Motor neuron (in vitro differentiated cells): ENCODE results near the gene TBXAS1. TPM values are rescaled to one million over a fixed set of nuclear protein-coding genes. Genes with fewer than 3 reads are reported as not detected.

Experiments
- ATAC-seq, 8 experiments: fragments of 200-7000 bp; cut with Tn5 transposase; replicated peaks in 6 of 8; 2 replicates each; pipeline ENCODE4 v1.8.0; 2021; ENCODE audit warnings: mild to moderate bottlenecking in 8 of 8, moderate library complexity in 8 of 8
- H3K27ac ChIP-seq, 2 donors: fragments of 250-450 bp; sonication (Bioruptor Pico); 2 replicates each; pipeline ENCODE4 v1.9.0; 2021; ENCODE audit warnings: antibody characterized with exemption in 2 of 2, mild to moderate bottlenecking in 2 of 2, moderate library complexity in 1 of 2
- H3K4me1 ChIP-seq, 2 donors: fragments of 250-450 bp; sonication (Bioruptor Pico); replicated peaks in 1 of 2; 2 replicates each; pipeline ENCODE4 v1.6.1; 2021; ENCODE audit warnings: antibody characterized with exemption in 2 of 2, mild to moderate bottlenecking in 2 of 2, moderate library complexity in 1 of 2
- H3K4me3 ChIP-seq, 5 donors: fragments of 250-450 bp; sonication (Bioruptor Pico); 2 replicates each; pipeline ENCODE4 v1.9.0; 2021; ENCODE audit warnings: antibody characterized with exemption in 5 of 5, mild to moderate bottlenecking in 5 of 5, moderate library complexity in 4 of 5
- WGBS, 10 experiments: fragments of 450-650 bp; shearing (Covaris generic); methylation state at CpG; one replicate each; pipeline ENCODE4 v1.0.0; 2022; 5-methylcytosine and 5-hydroxymethylcytosine counted together
- in situ Hi-C, 9 experiments: fragments of 400-800 bp; cut with MboI; loops; one replicate each; pipeline ENCODE4 v1.15.0; 2021; ENCODE audit warnings: low sequenced_read_pairs in 9 of 9, low pct_unique_long_range_greater_than_20kb in 2 of 9; ENCODE audit not compliant: unreplicated experiment in 9 of 9
- total RNA-seq, 8 experiments: library from RNA; unstranded; fragments of 300-600 nt; gene quantifications; 2 replicates each; pipeline versions ENCODE4 v1.2.3 to v1.2.4, GENCODE V29; 2022

The TBXAS1 gene
- total RNA-seq, 8 experiments from 2014 or later = 0.31 to 2.5 (median 0.46) TPM

GRCh38 chr7:139942636-139943035, 113.6 kb downstream of the TBXAS1 start:
- no peak for ATAC-seq
- Histone ChIP-seq H3K4me3 (no peak overlapping the region), H3K4me1 (peaks cover 9 to 17% of the 10 kb centered on the region in 2 donors), H3K27ac (no peak overlapping the region)
- in situ Hi-C loops = no loop called here
- 0 to 100% (median 59%) methylated on average over 1 to 6 of the region's 6 CpGs; no CpG with 5 or more reads in 2 of the 10 experiments for WGBS, 10 experiments

DNA sequence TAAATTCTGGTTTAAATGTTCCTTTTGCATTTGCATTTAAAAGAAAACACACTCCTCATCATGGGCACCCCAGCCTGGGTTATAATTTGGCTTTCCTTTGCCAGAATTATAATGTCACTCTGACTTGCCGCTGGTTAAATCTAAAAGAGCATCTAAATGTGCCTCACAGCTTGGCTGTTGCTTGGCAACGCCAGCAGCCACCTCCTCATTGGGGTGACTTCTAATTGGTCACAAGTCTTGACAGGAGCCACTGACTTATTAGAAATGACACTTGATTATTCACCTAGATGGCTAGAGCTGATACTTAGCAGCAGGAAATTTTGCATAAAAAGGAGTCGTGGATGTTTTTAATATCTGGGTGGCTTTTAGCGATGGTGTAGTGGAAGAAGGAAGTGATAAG, 114.3 kb downstream of the TBXAS1 start:
- Histone ChIP-seq H3K4me3 (no peak overlapping the region), H3K27ac (no peak overlapping the region), H3K4me1 (peaks cover 9 to 19% of the 10 kb centered on the region in 2 donors)
- in situ Hi-C loops = no loop called here
- peak in 5 of 8 experiments; percentile 62 to 95 (median 75) for ATAC-seq
- whole genome bisulfite sequencing, 10 experiments = 40 to 100% (median 60%) methylated on average over 1 to 4 of the region's 4 CpGs

GRCh38 chr7:139944248-139944647, 115.2 kb downstream of the TBXAS1 start:
- Histone ChIP-seq H3K4me1 (peaks cover 13 to 25% of the 10 kb centered on the region in 2 donors), H3K27ac (no peak overlapping the region), H3K4me3 (no peak overlapping the region)
- WGBS, 10 experiments = 39 to 100% (median 81%) methylated on average over 1 to 3 of the region's 3 CpGs; no CpG with 5 or more reads in 2 of the 10 experiments
- in situ Hi-C loops = no loop called here
- no peak for ATAC-seq

- Histone ChIP-seq H3K27ac (no peak overlapping the region), H3K4me1 (peaks cover 13 to 29% of the 10 kb centered on the region in 2 donors), H3K4me3 (no peak overlapping the region)
- peak in 2 of 8 experiments; percentile 66 to 70 for ATAC-seq
- in situ Hi-C loops = no loop called here
- 0 to 75% (median 43%) methylated on average over 1 to 2 of the region's 2 CpGs; no CpG with 5 or more reads in 1 of the 10 experiments for WGBS, 10 experiments
These were observed 117.5 kb downstream of the TBXAS1 start for GRCh38 chr7:139946533-139946932.

- Histone ChIP-seq H3K4me3 (no peak overlapping the region), H3K4me1 (peaks cover 13 to 29% of the 10 kb centered on the region in 2 donors), H3K27ac (no peak overlapping the region)
- ATAC-seq = no peak
- in situ Hi-C loops = no loop called here
- 52 to 88% (median 70%) methylated on average over 1 to 3 of the region's 3 CpGs; no CpG with 5 or more reads in 1 of the 10 experiments for WGBS, 10 experiments
These were observed 118.0 kb downstream of the TBXAS1 start for GRCh38 chr7:139947021-139947420.

- H3K4me3 ChIP-seq = no peak overlapping the region
- 0 to 93% (median 80%) methylated on average over 1 to 2 of the region's 2 CpGs; no CpG with 5 or more reads in 5 of the 10 experiments for WGBS, 10 experiments
- no peak overlapping the region for H3K27ac ChIP-seq
- H3K4me1 ChIP-seq = peaks cover 12 to 30% of the 10 kb centered on the region in 2 donors
- in situ Hi-C loops = no loop called here
- ATAC-seq = no peak
These were observed 119.1 kb downstream of the TBXAS1 start for GRCh38 chr7:139948167-139948566.

- in situ Hi-C loops = no loop called here
- 40 to 76% (median 64%) methylated on average over 4 to 10 of the region's 10 CpGs for WGBS, 10 experiments
- H3K4me1 ChIP-seq = peaks cover 6 to 30% of the 10 kb centered on the region in 2 donors
- no peak overlapping the region for H3K4me3 ChIP-seq
- ATAC-seq = peak in 5 of 8 experiments; percentile 65 to 85 (median 72)
- H3K27ac ChIP-seq = no peak overlapping the region
These were observed 119.7 kb downstream of the TBXAS1 start for GRCh38 chr7:139948587-139949335.

GRCh38 chr7:139949629-139950028, 120.6 kb downstream of the TBXAS1 start:
- no peak overlapping the region for H3K27ac ChIP-seq
- 65 to 100% (median 88%) methylated on average over 1 to 2 of the region's 3 CpGs; no CpG with 5 or more reads in 2 of the 10 experiments for WGBS, 10 experiments
- peak in 1 of 8 experiments; percentile 10 for ATAC-seq
- peaks cover 4 to 31% of the 10 kb centered on the region in 2 donors for H3K4me1 ChIP-seq
- H3K4me3 ChIP-seq = no peak overlapping the region
- in situ Hi-C loops = no loop called here

DNA sequence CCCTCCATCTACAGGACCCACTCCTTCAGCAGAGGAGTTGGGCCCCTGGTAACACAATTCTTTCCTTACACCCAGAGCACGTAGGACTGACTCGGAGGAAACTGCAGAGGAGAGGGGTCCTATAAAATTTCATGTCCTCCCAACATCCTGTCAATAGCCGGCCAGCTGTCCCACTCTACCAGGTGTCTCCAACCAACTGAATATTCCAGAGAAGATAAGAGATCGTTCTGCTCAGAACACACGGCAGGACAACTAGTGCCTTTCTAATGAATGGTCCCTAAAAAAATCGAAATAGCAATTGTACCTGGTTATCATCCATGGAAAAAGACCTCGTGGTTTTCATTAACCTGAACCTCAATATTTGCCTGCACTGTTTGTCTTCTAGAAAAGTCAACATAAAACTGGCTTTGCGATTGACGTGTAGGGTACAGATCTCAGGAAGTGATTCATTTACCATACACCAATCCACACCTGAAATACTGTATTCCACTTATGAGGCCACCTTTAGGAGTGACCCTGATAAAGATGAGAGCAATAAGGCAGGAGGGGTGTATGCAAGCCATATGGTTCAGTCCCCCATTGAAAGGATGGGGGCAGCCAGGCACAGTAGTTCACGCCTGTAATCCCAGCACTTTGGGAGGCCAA, 121.9 kb downstream of the TBXAS1 start:
- Histone ChIP-seq H3K4me1 (peaks cover 4 to 31% of the 10 kb centered on the region in 2 donors), H3K27ac (no peak overlapping the region), H3K4me3 (no peak overlapping the region)
- no peak for ATAC-seq
- 61 to 100% (median 89%) methylated on average over 2 to 7 of the region's 10 CpGs; no CpG with 5 or more reads in 2 of the 10 experiments for WGBS, 10 experiments
- in situ Hi-C loops = no loop called here

- peaks cover 4 to 31% of the 10 kb centered on the region in 2 donors for H3K4me1 ChIP-seq
- no peak overlapping the region for H3K27ac ChIP-seq
- H3K4me3 ChIP-seq = no peak overlapping the region
- in situ Hi-C loops = no loop called here
- peak in 1 of 8 experiments; percentile 25 for ATAC-seq
- WGBS, 10 experiments = 19 to 100% (median 71%) methylated on average over 1 to 7 of the region's 7 CpGs
These were observed 124.2 kb downstream of the TBXAS1 start for GRCh38 chr7:139953229-139953628.

GRCh38 chr7:139955109-139955820, 126.2 kb downstream of the TBXAS1 start:
- no peak for ATAC-seq
- H3K4me3 ChIP-seq = no peak overlapping the region
- WGBS, 10 experiments = 0 to 100% (median 85%) methylated on average over 1 to 4 of the region's 17 CpGs; no CpG with 5 or more reads in 7 of the 10 experiments
- H3K4me1 ChIP-seq = peaks cover 0 to 19% of the 10 kb centered on the region in 2 donors
- in situ Hi-C loops = no loop called here
- no peak overlapping the region for H3K27ac ChIP-seq

GRCh38 chr7:139958599-139959284, 129.7 kb downstream of the TBXAS1 start:
- in situ Hi-C loops = no loop called here
- WGBS, 10 experiments = 57 to 100% (median 95%) methylated on average over 1 to 9 of the region's 14 CpGs; no CpG with 5 or more reads in 1 of the 10 experiments
- no peak overlapping the region for H3K27ac ChIP-seq
- no peak overlapping the region for H3K4me3 ChIP-seq
- peaks cover 0 to 4% of the 10 kb centered on the region in 2 donors for H3K4me1 ChIP-seq
- ATAC-seq = no peak
